Cardiac muscle cell (in vitro differentiated cells and primary cell): ENCODE results near the gene INTS12. TPM values are rescaled to one million over a fixed set of nuclear protein-coding genes. Genes with fewer than 3 reads are reported as not detected.

ENCODE experiments used
- DNase-seq, 2 donors: peaks; one replicate each; pipeline versions ENCODE4 v3.0.0 to v3.0.0-alpha.2; 2010 to 2017; ENCODE audit warnings: low read depth in 1 of 2, low spot score in 1 of 2
- H3K27ac ChIP-seq: fragments of 200-600 bp; sonication (generic); 2 replicates; pipeline ENCODE4 v1.5.1; 2016
- H3K27me3 ChIP-seq: fragments of 200-600 bp; sonication (generic); 2 replicates; pipeline ENCODE4 v1.6.0; 2016; ENCODE audit warnings: control low read depth
- H3K36me3 ChIP-seq: fragments of 200-600 bp; sonication (generic); 2 replicates; pipeline ENCODE4 v1.5.1; 2016; ENCODE audit warnings: control low read depth
- H3K4me1 ChIP-seq: fragments of 200-600 bp; sonication (generic); 2 replicates; pipeline ENCODE4 v1.8.1; 2017; ENCODE audit warnings: low read depth, mild to moderate bottlenecking, mixed run types
- H3K4me3 ChIP-seq: fragments of 200-600 bp; sonication (generic); 2 replicates; pipeline ENCODE4 v1.5.1; 2016; ENCODE audit warnings: mild to moderate bottlenecking
- H3K9me3 ChIP-seq: fragments of 200-600 bp; sonication (generic); 2 replicates; pipeline ENCODE4 v1.5.1; 2017; ENCODE audit warnings: low read depth, mild to moderate bottlenecking, control low read depth
- polyA plus RNA-seq: library from polyadenylated mRNA; unstranded; fragments of >200 nt; fragmentation: Nextera tagmentation; extraction: Ambion mirVana; gene quantifications from 2 replicates; pipeline ENCODE4 v1.2.1, GENCODE V29; 2016
- total RNA-seq: library from RNA; depleted of rRNA; stranded (reverse); fragments of >200 nt; gene quantifications from 2 replicates; pipeline ENCODE4 v1.2.3, GENCODE V29; 2016
- TF ChIP-seq, protein P1 (sequence below): IDR thresholded peaks from 2 replicates; pipeline ENCODE4 v1.5.1; 2012; ENCODE audit warnings: low read depth, mild to moderate bottlenecking, low read length

Gene INTS12
- total and polyA plus RNA-seq, 2 experiments from 2014 or later: 21.8 to 34.8 TPM

- Histone ChIP-seq H3K4me1 (no peaks in the 10 kb centered on the region), H3K27me3 (no peaks in the 10 kb centered on the region), H3K27ac (no peak overlapping the region), H3K9me3 (no peaks in the 10 kb centered on the region), H3K4me3 (no peak overlapping the region), H3K36me3 (no peaks in the 10 kb centered on the region)
- TF ChIP-seq, protein P1, sequence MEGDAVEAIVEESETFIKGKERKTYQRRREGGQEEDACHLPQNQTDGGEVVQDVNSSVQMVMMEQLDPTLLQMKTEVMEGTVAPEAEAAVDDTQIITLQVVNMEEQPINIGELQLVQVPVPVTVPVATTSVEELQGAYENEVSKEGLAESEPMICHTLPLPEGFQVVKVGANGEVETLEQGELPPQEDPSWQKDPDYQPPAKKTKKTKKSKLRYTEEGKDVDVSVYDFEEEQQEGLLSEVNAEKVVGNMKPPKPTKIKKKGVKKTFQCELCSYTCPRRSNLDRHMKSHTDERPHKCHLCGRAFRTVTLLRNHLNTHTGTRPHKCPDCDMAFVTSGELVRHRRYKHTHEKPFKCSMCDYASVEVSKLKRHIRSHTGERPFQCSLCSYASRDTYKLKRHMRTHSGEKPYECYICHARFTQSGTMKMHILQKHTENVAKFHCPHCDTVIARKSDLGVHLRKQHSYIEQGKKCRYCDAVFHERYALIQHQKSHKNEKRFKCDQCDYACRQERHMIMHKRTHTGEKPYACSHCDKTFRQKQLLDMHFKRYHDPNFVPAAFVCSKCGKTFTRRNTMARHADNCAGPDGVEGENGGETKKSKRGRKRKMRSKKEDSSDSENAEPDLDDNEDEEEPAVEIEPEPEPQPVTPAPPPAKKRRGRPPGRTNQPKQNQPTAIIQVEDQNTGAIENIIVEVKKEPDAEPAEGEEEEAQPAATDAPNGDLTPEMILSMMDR: no peak
- peak in 1 of 2 donors; percentile 5 for DNase-seq
Measured at GRCh38 chr4:105714932-105715331, 6.4 kb upstream of the INTS12 start.

DNA sequence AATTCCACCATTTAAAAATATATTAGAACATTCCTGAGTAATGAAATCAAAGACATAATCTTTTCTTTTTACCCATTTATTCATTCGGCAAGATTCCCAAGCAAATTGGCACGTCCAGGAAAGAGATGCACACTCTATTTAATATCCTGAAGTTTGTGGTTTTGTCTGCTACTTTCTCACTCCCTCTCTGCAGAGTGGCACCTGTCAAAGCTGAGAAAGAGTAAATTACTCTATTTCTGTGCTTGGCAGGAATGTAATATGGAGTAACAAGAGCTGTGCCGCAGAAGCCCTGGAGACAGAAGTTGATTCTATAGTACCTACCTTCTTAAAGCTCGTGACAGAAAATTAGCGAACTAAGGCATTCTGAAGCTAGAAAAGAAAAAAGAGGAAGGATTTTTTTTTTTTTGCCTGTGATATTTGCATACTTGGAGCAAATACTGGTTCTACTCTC is 5.6 kb upstream of the INTS12 start:
- peak in 1 of 2 donors; percentile 6 for DNase-seq
- H3K4me1 ChIP-seq: peaks cover 4% of the 10 kb centered on the region
- no peak overlapping the region for H3K4me3 ChIP-seq
- no peaks in the 10 kb centered on the region for H3K9me3 ChIP-seq
- H3K27ac ChIP-seq: no peak overlapping the region
- TF ChIP-seq, protein P1: no peak
- H3K36me3 ChIP-seq: no peaks in the 10 kb centered on the region
- H3K27me3 ChIP-seq: no peaks in the 10 kb centered on the region

GRCh38 chr4:105712766-105713165 is 4.3 kb upstream of the INTS12 start:
- H3K4me3 ChIP-seq: no peak overlapping the region
- no peaks in the 10 kb centered on the region for H3K36me3 ChIP-seq
- no peak for DNase-seq
- TF ChIP-seq, protein P1: no peak
- H3K27me3 ChIP-seq: no peaks in the 10 kb centered on the region
- no peak overlapping the region for H3K27ac ChIP-seq
- H3K4me1 ChIP-seq: peaks cover 4% of the 10 kb centered on the region
- no peaks in the 10 kb centered on the region for H3K9me3 ChIP-seq

- H3K27ac ChIP-seq: no peak overlapping the region
- H3K9me3 ChIP-seq: no peaks in the 10 kb centered on the region
- TF ChIP-seq, protein P1: no peak
- no peak overlapping the region for H3K4me3 ChIP-seq
- no peaks in the 10 kb centered on the region for H3K36me3 ChIP-seq
- no peak for DNase-seq
- H3K4me1 ChIP-seq: peaks cover 11% of the 10 kb centered on the region
- H3K27me3 ChIP-seq: no peaks in the 10 kb centered on the region
Measured at GRCh38 chr4:105710678-105711077, 2.2 kb upstream of the INTS12 start.

DNA sequence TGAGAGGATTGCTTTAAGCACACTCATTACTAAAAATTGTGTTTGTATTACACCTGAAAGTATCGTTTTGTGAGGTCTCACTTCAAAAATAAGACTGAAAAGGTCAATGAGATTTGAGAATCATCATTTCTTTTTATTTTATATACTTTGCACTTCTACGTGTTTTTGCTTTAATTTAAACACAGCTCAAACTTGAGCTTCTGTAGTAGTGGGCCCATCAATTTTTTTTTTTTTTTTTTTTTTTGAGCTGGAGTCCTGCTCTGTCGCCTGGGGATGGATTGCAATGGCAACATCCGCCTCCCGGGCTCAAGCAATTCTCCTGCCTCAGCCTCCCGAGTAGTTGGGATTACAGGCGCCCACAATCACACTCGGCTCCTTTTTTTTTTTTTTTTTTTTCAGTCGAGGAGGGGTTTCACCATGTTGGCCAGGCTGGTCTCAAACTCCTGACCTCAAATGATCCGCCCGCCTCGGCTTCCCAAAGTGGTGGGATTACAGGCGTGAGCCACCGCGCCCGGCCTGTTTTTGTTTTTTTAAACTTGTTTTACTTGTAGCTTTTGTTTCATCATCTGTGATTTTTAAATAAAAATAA is 1.6 kb upstream of the INTS12 start:
- no peaks in the 10 kb centered on the region for H3K9me3 ChIP-seq
- peak overlapping the region; percentile 94 for H3K27ac ChIP-seq
- H3K27me3 ChIP-seq: no peaks in the 10 kb centered on the region
- peak overlapping the region; percentile 89 for H3K4me3 ChIP-seq
- TF ChIP-seq, protein P1: no peak
- no peaks in the 10 kb centered on the region for H3K36me3 ChIP-seq
- no peak for DNase-seq
- H3K4me1 ChIP-seq: peaks cover 11% of the 10 kb centered on the region
